ENCODE results near the gene NFIA. TPM values are rescaled to one million over a fixed set of nuclear protein-coding genes. Genes with fewer than 3 reads are reported as not detected.

Gene NFIA
- total RNA-seq, 4 donors from 2014 or later: 134 to 183 (median 148) TPM

- no peaks in the 10 kb centered on the region for H3K27me3 ChIP-seq
- TF ChIP-seq POLR2AphosphoS5 (IDR thresholded peaks at IDR 0.05): no peak
- TF ChIP-seq CTCF (IDR thresholded peaks at IDR 0.05): no peak
- no peak for TF ChIP-seq POLR2A (IDR thresholded peaks at IDR 0.05; ENCODE audit: low read depth)
- no peak for TF ChIP-seq EP300 (IDR thresholded peaks at IDR 0.05)
- no peaks in the 10 kb centered on the region for H3K4me1 ChIP-seq
- no peak overlapping the region for H3K4me3 ChIP-seq
- H3K9me3 ChIP-seq: no peaks in the 10 kb centered on the region
- WGBS: 97% methylated on average over 2 of the region's 2 CpGs
- DNase-seq (ENCODE audit: extremely low spot score): no peak
- H3K27ac ChIP-seq (replicated peaks in 1 of 4): no peak overlapping the region
- intact Hi-C loops (cut with DNase I): no loop called here
- H3K36me3 ChIP-seq: no peaks in the 10 kb centered on the region
Observed at GRCh38 chr1:61506236-61506635, 423.9 kb downstream of the NFIA start.

- H3K4me3 ChIP-seq: no peak overlapping the region
- H3K27ac ChIP-seq (replicated peaks in 1 of 4): no peak overlapping the region
- H3K36me3 ChIP-seq: no peaks in the 10 kb centered on the region
- DNase-seq (ENCODE audit: extremely low spot score): no peak
- H3K9me3 ChIP-seq: no peaks in the 10 kb centered on the region
- no peak for TF ChIP-seq POLR2A (IDR thresholded peaks at IDR 0.05; ENCODE audit: low read depth)
- TF ChIP-seq EP300 (IDR thresholded peaks at IDR 0.05): no peak
- no peak for TF ChIP-seq CTCF (IDR thresholded peaks at IDR 0.05)
- TF ChIP-seq POLR2AphosphoS5 (IDR thresholded peaks at IDR 0.05): no peak
- no peaks in the 10 kb centered on the region for H3K27me3 ChIP-seq
- intact Hi-C loops (cut with DNase I): no loop called here
- 91% methylated on average over 4 of the region's 4 CpGs for WGBS
- H3K4me1 ChIP-seq: no peaks in the 10 kb centered on the region
Observed at GRCh38 chr1:61506944-61507500, 424.7 kb downstream of the NFIA start.

Measured in esophagus muscularis mucosa (tissue), 4 donors.